Stimulated activated CD4-positive, alpha-beta T cell treated with anti-CD3 and anti-CD28 coated beads, Interleukin-2, amount 100 ng/mL, for 4 hours (primary cell): ENCODE measurements around the gene TGFBR1.
A peak's percentile ranks its signal among the peaks of the same experiment; 100 is the strongest.

ENCODE experiments used
- DNase-seq: peaks from one replicate; pipeline ENCODE4 v3.0.0-alpha.2; 2020; ENCODE audit warnings: low read depth

The TGFBR1 gene

DNA sequence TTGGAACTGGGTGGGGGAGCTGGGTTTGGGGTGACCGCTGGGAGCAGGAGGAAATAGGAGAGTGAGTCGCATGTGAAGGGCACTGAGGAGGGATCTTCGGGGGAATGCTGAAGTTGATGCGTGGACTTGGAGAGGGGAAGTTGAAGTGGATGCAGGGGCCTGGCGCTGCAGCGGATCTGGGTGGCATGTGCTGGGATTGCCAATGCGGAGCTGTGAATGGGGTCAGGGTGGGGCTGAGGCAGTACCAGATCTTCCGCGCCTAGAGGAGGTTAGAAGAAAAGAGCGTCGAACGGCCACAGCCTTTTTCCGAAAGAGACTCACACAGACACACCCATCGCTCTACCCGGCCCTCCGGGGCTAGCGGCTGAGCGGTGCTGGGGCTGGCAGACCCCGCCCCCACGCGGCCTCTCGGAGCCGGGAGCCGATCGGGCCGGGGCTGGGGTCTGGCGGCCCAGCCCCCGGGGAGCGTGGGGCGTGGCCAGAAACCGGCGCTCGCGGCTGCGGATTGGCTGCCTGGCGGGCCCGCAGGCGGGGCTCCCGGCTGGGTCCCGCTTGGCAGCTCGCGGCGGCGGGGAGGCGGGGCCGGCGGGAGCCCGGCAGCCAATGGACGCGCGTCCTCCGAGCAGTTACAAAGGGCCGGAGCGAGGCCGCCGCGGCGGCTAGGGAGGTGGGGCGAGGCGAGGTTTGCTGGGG lies at the start of gene TGFBR1:
TSS of gene TGFBR1 (plus strand) at position 655 of the 693 bp plus-strand sequence. CDS start 93 bp downstream, outside the sequence.
- peak; percentile 90 for DNase-seq

DNA sequence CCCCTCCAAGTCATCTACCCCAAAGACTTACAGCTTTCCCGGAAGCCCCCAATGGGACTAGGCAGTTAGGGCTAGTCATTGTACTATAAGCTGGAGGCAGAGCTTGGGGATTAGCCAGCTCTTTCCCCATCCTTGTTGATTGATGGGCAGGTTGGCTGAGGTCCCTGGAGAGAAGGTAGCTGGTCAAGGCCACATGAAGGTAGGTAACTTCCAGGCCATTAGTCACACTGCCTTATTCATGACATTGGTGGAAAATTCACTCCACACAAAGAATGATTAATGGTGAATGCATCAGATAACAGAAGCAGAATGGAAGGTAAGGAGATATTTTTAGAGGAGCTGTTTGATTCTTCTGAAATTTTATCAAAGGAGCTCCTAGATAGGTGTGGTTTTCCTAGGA lies 49.5 kb upstream of the TGFBR1 start:
- DNase-seq: no peak

GRCh38 chr9:99056186-99056585 lies 48.7 kb upstream of the TGFBR1 start:
- DNase-seq: no peak

DNA sequence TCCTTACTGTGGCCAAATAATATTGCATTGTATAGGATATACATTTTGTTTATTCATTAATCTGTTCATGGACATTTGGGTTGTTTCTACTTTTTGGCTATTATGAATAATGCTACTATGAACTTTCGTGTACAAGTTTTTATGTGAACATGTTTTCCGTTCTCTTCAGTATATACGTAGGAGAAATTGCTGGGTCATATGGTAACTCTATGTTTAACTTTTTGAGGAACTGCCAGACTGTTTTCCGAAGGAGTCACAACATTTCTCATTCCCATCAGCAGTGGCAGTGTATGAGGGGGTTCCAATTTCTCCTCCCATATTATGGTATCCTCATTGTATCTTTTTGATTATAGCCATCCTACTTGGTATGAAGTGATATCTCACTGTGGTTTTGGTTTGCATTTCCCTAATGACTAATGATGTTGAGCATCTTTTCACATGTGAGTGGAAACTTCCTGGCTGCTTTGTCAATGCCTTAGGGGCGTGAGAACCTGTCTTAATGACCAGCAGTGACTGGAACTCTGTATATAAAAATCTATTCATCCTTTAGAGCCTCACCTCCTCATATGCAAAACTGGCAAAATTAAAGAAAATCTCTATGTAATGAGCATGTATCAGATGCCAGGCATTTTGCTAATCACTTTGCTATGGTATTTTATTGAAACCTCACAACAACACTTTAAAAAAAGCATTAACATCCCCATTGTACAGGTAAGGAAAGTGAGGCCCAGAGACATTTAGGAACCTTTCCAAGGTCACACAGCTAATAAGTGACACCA lies 47.8 kb upstream of the TGFBR1 start:
- DNase-seq: peak; percentile 15

DNA sequence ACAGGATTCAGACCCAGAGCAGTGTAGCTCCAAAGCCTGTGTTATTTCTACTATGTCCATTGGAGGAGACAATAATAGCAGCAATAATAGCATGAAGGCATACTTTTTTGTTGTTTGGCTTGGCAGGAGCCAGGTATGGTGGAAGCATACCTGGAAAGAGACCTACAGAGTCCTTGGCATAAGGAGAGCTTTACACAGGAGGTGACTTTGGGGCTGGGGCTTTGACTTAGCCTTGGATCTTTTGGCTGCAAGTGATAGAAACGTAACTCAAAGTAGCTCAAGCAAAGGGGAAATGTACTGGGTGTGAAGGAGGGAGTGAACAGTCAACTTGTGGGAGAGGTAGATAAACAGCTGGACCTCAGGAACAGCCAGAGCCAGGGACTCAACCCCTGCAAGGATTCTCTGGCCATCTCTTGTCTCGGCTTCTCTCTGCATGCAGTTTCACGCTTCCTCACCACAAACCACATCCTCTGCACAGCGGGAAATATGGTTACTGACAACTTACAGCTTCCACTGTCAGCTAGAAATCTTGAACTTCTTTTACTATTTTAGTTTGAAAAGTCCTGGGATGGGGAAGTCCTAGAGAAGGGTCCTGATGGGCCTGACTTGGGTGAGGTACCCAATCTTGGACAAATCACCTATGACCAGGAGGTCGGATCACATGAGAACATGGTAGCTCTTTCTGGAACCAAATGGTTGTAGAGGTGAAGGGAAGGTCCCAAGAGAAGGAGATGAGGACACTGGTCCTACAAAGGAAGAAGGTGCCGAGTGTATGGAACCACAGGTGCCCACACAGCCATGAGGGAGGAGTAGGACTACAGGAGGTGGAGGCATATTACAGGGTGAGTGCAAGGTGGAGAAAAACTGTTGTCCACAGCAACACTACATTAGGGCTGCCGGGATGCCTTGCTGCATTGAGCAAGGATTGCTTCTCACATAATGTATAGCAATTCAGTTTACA lies 47.0 kb upstream of the TGFBR1 start:
- peak; percentile 44 for DNase-seq

DNA sequence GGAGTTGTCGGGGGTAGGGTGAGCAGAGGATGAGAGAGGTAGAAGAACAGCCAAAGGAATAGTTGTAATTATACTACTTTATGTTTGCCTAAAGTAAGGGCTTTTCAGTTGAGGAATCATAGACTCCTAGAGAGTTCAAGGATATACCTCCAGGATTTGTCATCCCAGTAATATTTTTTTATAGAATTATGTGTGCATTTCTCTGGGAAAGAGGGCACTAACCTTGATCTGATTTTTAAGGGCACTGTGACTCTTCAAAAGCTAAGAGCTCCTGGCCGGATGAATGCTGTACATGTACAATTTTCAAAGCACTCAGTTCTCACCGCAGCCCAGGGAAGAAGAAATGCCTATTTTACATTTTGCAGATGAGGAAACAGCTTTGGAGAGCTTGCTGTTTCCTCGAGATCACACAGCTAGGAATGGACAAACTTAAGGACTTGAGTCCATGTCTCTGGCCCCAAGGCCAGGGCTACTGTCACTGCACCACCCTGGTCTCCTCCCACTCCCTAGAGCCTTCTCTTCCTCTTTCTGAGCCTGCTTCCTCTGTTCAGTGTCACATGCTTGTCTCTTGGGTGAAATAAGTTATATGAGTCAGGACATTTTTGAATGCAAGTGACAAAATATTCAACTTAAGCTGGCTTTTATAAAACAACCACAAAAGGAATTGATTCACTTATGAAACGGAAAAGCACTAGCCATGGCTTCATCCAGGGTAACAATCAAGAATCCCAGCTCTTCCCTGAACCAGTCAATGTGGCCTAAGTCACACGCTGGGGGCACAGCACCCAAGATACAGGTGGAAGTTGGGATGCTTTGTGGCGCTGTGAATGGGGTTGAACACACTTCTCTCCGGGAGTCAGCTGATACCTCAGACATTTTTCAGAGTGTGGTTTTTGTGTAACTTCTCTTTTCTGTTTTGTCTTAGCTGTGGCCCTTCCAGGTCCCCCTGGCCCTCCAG lies 45.7 kb upstream of the TGFBR1 start:
- peak; percentile 11 for DNase-seq

DNA sequence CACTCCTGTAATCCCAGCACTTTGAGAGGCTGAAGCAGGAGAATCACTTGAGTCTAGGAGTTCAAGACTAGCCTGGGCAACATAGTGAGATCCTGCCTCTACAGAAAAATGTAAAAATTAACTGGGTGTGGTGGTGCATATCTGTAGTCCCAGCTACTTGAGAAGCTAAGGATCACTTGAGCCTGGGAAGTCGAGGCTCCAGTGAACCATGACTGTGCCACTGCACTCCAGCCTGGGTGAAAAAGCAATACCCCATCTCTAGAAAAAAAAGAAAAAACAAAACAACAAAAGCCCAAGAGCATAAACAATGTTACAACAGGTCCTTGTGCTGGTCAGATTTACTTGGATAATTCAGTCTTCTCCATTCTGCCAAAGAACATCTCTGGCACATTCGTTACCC lies 44.3 kb upstream of the TGFBR1 start:
- DNase-seq: no peak

- DNase-seq: no peak
Measured at GRCh38 chr9:99062549-99062948, 42.4 kb upstream of the TGFBR1 start.

DNA sequence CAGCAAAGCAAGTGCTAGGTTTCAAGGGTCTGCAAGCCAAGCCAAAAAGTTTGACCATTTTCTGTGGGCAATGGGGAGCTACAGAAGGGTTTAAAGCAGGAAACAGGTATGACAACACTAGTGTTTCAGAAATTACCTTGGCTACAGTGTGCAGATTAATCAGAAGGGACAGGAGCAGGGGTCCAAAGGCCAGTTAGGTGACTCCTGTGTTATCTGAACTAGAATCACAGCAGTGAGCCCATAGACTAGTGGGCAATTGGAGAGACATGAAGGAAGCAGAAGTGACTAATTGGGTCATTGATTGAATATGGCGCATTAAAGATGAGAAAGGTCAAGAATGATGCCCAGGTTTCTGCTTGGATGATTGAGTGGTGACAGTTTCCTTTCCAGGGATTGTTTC lies 41.4 kb upstream of the TGFBR1 start:
- no peak for DNase-seq

DNA sequence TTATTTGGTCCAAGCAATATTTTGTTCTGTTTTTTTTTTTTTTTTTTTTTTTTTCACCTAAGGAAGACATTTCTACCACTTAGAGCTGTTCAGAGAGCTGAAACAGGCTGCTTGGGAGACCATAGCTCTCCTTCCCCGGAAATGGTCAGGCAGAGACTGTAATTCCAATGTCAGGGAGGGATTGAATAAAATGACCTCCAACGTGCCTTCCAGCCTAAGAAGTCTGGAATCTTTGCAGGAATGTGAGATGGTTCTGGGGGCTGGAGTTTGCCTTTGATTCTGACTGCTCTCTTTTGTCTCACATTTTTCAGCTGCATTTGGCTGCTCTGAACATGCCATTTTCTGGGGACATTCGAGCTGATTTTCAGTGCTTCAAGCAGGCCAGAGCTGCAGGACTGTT lies 38.3 kb upstream of the TGFBR1 start:
- DNase-seq: no peak

GRCh38 chr9:99069075-99069474 lies 35.8 kb upstream of the TGFBR1 start:
- no peak for DNase-seq

DNA sequence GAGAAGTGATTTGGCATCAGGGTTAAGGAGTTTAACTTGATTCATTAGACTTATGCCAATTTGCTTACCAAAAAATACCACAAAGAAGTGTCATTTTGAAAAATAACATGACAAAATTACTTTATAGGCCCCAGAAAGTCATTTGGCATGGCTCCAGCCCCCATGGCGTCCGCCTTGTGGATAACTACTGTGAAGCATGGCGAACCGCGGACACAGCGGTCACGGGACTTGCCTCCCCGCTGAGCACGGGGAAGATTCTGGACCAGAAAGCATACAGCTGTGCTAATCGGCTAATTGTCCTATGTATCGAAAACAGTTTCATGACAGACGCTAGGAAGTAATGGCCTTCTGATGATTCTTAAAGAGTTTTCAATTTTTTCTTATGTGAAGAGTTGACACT lies 35.4 kb upstream of the TGFBR1 start:
- DNase-seq: no peak

- DNase-seq: no peak
Measured at GRCh38 chr9:99070681-99071080, 34.2 kb upstream of the TGFBR1 start.

GRCh38 chr9:99071313-99072039 lies 33.4 kb upstream of the TGFBR1 start:
- DNase-seq: no peak

GRCh38 chr9:99072040-99072394 lies 32.9 kb upstream of the TGFBR1 start:
- no peak for DNase-seq

DNA sequence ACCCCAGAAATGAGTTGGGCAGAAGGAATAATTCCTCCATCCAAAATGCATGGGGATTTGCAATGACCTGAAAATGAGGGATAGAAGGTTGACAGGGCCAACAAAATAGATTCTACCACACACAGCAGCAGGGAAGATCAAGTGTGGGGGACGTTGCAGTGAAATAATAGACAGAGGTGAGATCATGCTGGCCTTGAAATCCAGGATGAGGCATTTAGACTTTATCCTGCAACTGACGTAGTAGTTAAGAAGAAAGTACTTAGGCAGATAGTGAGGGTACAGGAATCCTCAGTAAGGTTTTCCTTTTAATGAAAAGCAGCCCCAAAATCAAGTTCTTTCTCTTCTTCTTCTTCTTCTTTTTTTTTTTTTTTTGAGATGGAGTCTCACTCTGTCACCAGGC lies 31.6 kb upstream of the TGFBR1 start:
- DNase-seq: no peak

- no peak for DNase-seq
Measured at GRCh38 chr9:99073985-99074901, 30.7 kb upstream of the TGFBR1 start.

DNA sequence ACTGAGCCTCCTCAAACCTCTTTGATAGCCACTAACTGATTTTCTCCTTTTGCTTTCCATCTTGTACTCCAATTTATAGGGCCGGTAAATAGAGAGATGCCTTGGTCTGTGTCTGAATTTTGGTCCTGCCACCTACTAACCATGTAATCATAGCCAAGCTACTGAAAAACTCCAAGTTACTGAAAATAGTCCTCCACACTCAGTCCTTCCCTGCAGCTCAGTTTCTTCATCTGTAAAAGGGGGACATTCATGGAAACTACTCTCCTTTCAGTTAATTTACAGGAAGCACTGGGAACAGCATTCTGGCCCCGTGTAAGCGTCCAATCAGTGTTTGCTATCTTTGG lies 30.0 kb upstream of the TGFBR1 start:
- no peak for DNase-seq

DNA sequence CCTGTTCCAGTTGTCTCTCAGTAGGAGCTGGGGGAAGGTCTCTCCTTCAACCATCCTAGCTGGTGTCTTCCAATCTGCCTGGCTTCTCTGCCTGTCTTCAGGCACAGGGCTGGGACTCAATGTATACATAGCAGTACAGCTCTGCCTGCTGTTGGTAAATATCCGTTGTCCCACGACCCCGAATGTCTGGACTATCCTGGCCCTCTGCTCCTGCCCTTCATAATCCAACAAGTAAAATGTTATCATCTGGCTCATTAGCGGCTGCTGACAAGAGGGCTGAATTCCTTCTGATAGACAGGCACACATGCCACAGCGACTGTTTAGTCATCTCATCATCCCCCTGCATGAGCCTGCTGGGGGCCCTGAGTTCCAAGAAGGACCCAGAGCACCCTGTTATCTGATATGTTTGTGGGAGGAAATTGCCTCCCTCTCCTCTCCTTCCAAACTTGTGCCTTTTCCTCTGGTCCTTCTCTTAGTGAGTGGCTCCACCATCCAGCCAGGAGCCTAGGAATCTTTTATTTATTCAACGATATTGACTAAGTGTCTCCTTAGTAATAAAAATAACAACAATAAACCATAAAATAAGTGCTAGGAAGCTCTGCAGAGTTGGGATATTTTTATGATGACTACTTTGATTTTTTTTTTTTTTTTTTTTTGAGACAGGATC lies 29.5 kb upstream of the TGFBR1 start:
- no peak for DNase-seq
